ENCODE data around the gene MACROD2. TPM values are rescaled to one million over a fixed set of nuclear protein-coding genes. Genes with fewer than 3 reads are reported as not detected.

Gene MACROD2
- total RNA-seq, 1 donor from 2014 or later: not detected

DNA sequence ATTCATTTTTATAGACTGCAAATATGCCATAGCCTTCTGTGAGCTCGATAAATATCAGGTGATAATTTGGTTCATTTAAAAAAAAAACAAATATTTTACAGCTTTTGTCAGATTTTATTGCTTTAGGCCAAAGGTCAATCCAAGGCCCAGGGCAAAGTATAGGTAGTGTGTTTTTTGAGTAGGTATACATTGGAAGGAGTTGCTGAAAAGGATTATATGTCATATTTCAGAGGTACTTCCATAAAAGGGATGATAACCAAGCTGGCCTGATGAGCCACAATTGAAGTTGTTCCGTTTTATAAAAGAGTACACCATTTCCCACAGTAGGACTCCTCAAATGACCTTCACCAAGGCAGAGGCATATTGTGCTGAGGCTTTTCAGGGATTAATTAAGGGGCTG lies 794.9 kb downstream of the MACROD2 start:
- intact Hi-C loops (cut with micrococcal nuclease): no loop called here

DNA sequence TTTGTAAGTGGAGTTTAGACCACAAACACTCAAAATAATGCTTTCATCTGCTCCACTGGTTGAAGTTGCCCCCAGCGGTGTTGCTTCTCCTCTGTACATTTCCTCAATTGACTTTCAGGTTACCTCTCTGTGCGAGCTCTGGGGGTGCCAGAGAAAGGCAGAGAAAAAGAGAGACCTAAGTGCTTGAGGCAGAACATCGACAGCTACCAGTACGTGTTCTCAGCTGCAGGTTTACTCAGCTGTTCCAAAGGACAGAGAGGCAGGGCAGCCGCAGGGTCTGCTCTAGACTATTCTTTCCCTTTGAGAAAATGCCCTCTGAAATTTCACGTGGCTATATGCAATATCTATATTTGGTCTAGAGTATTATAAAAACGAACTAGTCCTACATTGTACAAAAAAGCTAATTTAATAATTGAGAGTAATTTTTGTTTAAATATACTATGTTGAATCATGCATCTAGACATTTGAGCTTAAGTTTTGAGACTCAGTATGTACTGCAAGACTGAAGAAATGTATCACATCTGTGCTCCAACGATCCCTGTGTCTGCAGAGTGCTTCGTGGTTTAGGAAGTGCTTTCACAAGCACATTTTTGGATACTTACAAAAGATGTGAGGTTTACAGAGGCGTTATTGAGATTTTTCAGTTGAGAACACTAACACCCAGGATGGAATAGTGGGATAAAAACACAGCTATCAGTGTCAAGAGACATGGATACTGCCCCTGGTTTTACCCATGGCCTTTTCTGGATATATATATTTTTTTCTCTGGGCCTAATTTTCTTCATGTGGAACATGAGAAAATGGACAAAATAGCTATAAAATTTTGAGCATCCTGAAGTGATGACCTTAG lies 795.7 kb downstream of the MACROD2 start:
- intact Hi-C loops (cut with micrococcal nuclease): no loop called here

DNA sequence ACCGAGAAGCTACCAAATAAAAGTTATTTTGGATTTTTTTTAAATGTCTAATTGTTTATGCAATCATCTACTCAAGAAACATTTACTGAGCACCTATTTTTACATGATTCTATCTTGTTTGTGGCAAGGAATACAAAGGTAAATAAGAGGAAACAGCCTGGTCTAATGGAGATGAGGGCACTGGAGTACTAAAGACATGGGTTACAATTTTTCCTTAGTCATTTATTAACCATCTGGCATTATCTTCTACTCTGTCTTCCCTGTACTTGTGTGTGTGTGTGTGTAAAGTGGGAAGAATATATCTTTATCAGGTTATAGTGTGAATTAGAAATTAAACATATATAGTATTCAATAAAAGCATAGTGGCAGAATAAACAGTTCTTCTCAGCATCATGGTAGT lies 797.6 kb downstream of the MACROD2 start:
- intact Hi-C loops (cut with micrococcal nuclease): no loop called here

GRCh38 chr20:14799545-14800216 lies 804.4 kb downstream of the MACROD2 start:
- intact Hi-C loops (cut with micrococcal nuclease): no loop called here

GRCh38 chr20:14800707-14801425 lies 805.5 kb downstream of the MACROD2 start:
- intact Hi-C loops (cut with micrococcal nuclease): no loop called here

- intact Hi-C loops (cut with micrococcal nuclease): no loop called here
These were observed 806.4 kb downstream of the MACROD2 start for GRCh38 chr20:14801591-14802325.

GRCh38 chr20:14807224-14807623 lies 811.9 kb downstream of the MACROD2 start:
- intact Hi-C loops (cut with micrococcal nuclease): no loop called here

GRCh38 chr20:14815340-14815739 lies 820.0 kb downstream of the MACROD2 start:
- intact Hi-C loops (cut with micrococcal nuclease): no loop called here

DNA sequence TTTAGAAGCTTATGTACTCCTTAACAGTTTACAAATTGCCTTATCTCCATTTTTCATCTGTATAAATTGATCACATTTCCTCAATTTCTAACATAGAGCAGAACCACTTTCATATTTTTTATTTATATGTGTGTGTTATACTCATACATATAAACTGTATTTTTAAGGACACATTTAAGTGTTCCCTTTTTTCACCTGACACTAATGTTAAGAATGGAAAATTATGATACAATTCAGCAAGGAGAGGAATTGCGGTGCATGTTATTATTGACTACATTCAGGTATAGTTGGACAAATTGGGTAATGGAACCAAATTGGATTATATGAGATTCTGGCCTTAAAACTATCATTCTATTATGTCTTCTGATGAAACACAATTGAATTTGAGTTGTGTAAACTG lies 821.2 kb downstream of the MACROD2 start:
- intact Hi-C loops (cut with micrococcal nuclease): no loop called here

DNA sequence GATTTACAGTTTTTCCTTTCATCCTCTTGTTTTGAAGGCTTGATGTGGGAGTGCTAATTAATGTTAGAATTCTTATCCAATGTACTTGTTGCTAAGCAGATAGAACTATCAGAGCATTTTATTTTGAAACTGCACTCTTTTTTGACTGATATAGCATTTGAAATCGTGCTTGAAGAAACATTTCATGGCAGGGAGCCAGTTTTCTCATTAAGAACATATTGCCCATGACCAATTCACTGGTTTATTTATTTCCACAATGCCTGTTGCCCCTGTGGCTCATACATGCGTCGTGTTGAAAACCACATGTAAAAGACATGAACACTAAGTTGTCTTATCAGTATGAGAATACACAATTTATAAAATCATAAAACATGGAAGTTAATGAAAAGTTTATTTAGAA lies 821.8 kb downstream of the MACROD2 start:
- intact Hi-C loops (cut with micrococcal nuclease): no loop called here

GRCh38 chr20:14820771-14821170 lies 825.5 kb downstream of the MACROD2 start:
- intact Hi-C loops (cut with micrococcal nuclease): no loop called here

DNA sequence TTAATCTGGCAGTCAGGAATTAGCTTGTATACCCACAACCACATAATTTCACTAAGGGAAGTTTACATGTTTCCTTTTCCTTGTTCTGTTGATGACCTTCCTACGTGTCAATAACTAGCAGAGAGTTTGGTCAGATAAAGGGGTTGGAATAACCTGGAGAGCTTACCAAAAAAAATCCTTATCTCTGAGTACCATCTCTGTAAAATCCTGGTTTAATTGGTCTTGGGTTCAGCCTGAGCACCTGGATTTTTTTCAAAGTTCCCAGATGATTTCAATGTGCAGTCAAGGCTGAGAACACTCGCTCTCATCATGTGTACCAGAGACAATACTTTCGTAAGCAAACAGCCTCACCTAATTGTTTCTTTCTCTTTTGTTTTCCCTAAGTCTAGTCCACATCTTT lies 825.9 kb downstream of the MACROD2 start:
- intact Hi-C loops (cut with micrococcal nuclease): no loop called here

GRCh38 chr20:14824996-14825395 lies 829.7 kb downstream of the MACROD2 start:
- intact Hi-C loops (cut with micrococcal nuclease): no loop called here

DNA sequence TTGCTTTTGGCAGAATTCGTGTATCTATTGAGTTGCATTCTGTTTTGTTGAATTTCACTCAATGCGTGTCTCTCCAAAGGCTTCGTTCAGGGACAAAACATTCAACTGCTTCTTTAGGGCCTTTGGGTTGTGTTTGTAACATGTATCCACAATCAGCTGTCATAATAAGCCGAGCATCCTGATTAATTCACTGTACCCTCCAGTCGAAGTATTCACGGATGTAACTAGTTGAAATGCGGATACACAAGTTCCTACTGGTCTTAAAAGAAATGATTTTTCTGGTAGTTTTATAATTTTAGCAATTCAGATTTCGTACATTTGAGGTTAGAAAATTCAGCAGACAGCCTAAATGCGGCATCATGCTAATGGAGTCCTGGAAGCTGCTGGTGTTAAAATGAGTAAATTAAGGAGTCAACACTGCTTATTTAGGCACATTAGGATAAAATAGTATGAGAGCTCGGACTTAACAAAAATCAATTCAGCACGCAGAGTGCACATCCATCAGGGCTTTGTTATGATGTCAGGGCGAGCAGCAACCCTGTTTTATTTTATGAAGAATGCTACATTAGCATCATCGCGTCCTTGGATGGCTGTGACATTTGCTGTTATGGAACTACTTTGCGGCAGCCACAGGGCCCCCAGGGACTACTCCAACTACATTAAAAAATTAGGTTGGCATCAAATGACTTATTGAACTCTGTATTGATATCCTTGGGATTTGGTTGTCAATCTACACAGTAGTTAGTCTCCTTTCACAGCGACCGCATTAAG lies 831.4 kb downstream of the MACROD2 start:
- intact Hi-C loops (cut with micrococcal nuclease): no loop called here

DNA sequence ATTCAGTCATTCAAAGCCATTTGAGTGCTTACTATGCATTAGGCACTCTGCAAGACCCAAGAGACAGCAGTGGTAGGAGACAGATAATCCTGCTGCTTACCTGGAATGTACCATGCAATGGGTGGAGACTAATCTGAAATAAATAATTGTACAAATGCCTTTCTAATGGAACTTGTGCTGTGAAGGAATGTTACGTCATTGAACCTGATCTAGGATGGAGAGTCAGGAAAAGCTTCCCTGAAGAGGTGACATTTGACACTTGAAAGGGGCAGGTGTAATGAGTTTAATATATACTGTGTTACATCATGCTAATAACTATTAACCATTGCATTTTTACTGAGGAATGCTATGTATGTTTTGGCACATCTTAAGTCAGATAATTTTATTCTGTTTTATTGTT lies 833.1 kb downstream of the MACROD2 start:
- intact Hi-C loops (cut with micrococcal nuclease): no loop called here

DNA sequence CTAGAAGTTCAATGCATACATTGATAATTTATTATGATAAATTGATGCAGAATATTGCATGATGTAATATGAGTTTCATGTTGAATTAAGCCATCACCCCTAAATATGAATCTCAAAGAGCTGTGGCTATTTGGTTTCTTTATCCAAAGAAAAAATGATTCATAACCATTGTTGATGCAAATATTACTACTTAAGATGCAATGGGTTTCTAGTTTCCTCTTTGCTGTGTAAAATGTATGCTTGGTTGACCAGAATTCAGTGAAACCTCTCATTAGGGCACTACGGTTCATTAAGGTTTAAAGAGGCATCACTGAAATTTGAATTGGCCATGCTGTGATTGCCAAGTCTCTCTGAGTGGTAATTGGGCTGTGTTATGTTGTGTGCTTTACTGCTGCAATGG lies 834.6 kb downstream of the MACROD2 start:
- intact Hi-C loops (cut with micrococcal nuclease): no loop called here

GRCh38 chr20:14830466-14830865 lies 835.1 kb downstream of the MACROD2 start:
- intact Hi-C loops (cut with micrococcal nuclease): no loop called here

DNA sequence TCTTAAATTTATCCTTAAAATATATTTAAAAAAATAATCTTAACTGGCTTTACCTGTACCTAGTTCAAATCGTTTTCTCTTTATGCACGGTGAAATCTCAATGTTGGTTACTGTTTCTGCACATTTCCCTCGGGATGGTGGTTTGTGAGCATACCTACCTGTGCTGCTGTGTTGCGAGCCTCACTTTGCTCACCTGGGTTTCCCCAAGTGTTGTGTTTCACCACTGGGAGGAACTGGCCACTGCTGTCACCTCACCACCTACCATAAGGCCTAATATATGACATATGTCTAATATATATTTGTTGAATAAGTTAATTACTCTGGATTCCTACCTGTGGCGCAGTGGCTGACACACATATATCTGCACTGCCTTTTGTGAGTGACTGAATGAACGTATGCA lies 835.6 kb downstream of the MACROD2 start:
- intact Hi-C loops (cut with micrococcal nuclease): no loop called here

DNA sequence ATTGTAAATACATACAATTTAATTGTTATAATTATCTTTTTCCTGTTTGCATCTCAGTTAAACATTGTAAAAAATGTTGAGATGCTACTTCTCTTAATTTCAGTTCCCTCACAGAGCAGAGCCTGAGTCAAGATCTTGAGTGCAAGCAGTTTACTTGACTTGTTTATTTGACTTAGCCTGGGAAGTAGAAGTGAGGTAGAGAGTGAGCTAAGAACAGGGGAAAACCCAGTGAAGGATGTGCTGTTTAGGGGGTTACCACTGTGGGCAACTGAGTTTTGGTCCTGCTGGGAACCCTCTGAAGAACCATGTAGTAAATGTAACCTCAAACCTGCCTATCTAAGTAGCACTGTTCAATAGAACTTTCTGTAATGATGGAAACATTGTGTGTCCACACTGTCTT lies 837.3 kb downstream of the MACROD2 start:
- intact Hi-C loops (cut with micrococcal nuclease): no loop called here

Measured in T-helper 1 cell treated with Interleukin-12 subunit alpha and Interleukin-12 subunit beta and Interleukin-4 antibody, amounts not matched to agents 30 ng/mL and 1 ng/mL, for 36 hours (primary cell).